HepG2 (cell line): Measurements from ENCODE around the gene TOX4. TPM values are rescaled to one million over a fixed set of nuclear protein-coding genes. Genes with fewer than 3 reads are reported as not detected.

ENCODE experiments used
- CBFB ChIP-seq: sonication (generic); formaldehyde crosslinking; IDR thresholded peaks from 2 replicates; pipeline ENCODE4 v1.4.0; 2020; ENCODE audit warnings: missing genetic modification reagents
- GLI4 ChIP-seq: sonication (generic); formaldehyde crosslinking; IDR thresholded peaks from 2 replicates; pipeline ENCODE4 v1.5.1; 2020; ENCODE audit warnings: missing genetic modification reagents, mild to moderate bottlenecking, moderate library complexity, borderline replicate concordance
- HCFC1 ChIP-seq: fragments of 150-350 bp; IDR thresholded peaks from 2 replicates; pipeline ENCODE4 v1.6.1; 2014; ENCODE audit warnings: low read depth, low read length
- HNF4A ChIP-seq: sonication (generic); formaldehyde crosslinking; IDR thresholded peaks from 2 replicates; pipeline ENCODE4 v1.4.0; 2020; ENCODE audit warnings: missing genetic modification reagents
- JUND ChIP-seq: sonication (generic); formaldehyde crosslinking; IDR thresholded peaks from 2 replicates; pipeline ENCODE4 v1.8.0; 2022; ENCODE audit warnings: mild to moderate bottlenecking, missing genetic modification reagents
- KDM3A ChIP-seq: IDR thresholded peaks from 2 replicates; pipeline ENCODE4 v1.6.1; 2018; ENCODE audit warnings: low read depth, missing compliant biosample characterization
- MAX ChIP-seq: IDR thresholded peaks from 2 replicates; pipeline ENCODE4 v1.6.1; 2012; ENCODE audit warnings: inconsistent platforms
- MXI1 ChIP-seq: IDR thresholded peaks from 3 replicates; pipeline ENCODE4 v1.6.1; 2012; ENCODE audit warnings: low read depth, low read length, inconsistent platforms, borderline replicate concordance
- RAD21 ChIP-seq: fragments of 450-650 bp; formaldehyde crosslinking; IDR thresholded peaks from 2 replicates; pipeline ENCODE4 v1.5.0; 2020; ENCODE audit warnings: mild to moderate bottlenecking
- SALL2 ChIP-seq: sonication (generic); formaldehyde crosslinking; IDR thresholded peaks from 2 replicates; pipeline ENCODE4 v1.8.1; 2023; ENCODE audit warnings: mild to moderate bottlenecking, missing genetic modification reagents, inconsistent platforms
- TAF15 ChIP-seq: fragments of 200-400 bp; formaldehyde crosslinking; IDR thresholded peaks from one replicate; pipeline ENCODE4 v1.6.1; 2018; ENCODE audit warnings: mild to moderate bottlenecking, low read depth, low read length; ENCODE audit not compliant: poor library complexity, severe bottlenecking
- ZBTB21 ChIP-seq: sonication (generic); formaldehyde crosslinking; IDR thresholded peaks from 2 replicates; pipeline ENCODE4 v1.4.0; 2020; ENCODE audit warnings: missing genetic modification reagents
- ZBTB4 ChIP-seq: sonication (generic); formaldehyde crosslinking; IDR thresholded peaks from 2 replicates; pipeline ENCODE4 v1.4.0; 2020; ENCODE audit warnings: missing genetic modification reagents, mild to moderate bottlenecking, borderline replicate concordance
- ZHX2 ChIP-seq, 2 experiments: sonication (generic) in 1 of 2; formaldehyde crosslinking in 1 of 2; IDR thresholded peaks; 2 replicates each; pipeline versions ENCODE4 v1.6.1 to v1.9.0; 2014 to 2022; ENCODE audit warnings: antibody characterized with exemption in 1 of 2, borderline replicate concordance in 1 of 2, inconsistent platforms in 1 of 2, low read depth in 1 of 2, missing genetic modification reagents in 1 of 2
- ZNF704 ChIP-seq: sonication (generic); formaldehyde crosslinking; IDR thresholded peaks from 2 replicates; pipeline ENCODE4 v1.8.1; 2023; ENCODE audit warnings: mild to moderate bottlenecking, inconsistent platforms, moderate library complexity, missing genetic modification reagents, borderline replicate concordance
- ZNF782 ChIP-seq: sonication (generic); formaldehyde crosslinking; IDR thresholded peaks from 2 replicates; pipeline ENCODE4 v1.4.0; 2020; ENCODE audit warnings: missing genetic modification reagents, mild to moderate bottlenecking, borderline replicate concordance
- polyA plus RNA-seq, 8 experiments: library from polyadenylated mRNA; depleted of rRNA in 3 of 8; stranded (reverse) in 7 of 8; unstranded in 1 of 8; fragments of >200 nt; fragmentation: Illumina TruSeq in 4 of 8; extraction: Trizol in 4 of 8; gene quantifications; 2 replicates each; pipeline versions ENCODE4 v1.2.1 to v1.2.3, GENCODE V29; 2011 to 2016; ENCODE audit warnings: low read depth in 4 of 8, missing spikeins in 1 of 8, mixed read lengths in 1 of 8; ENCODE audit not compliant: insufficient read depth in 1 of 8
- total RNA-seq, 5 experiments: library from RNA; depleted of rRNA; stranded (reverse); fragments of >200 nt; fragmentation: Illumina TruSeq; extraction: Trizol; gene quantifications; 2 replicates each; pipeline ENCODE4 v1.2.3, GENCODE V29; 2016; ENCODE audit warnings: low read depth in 1 of 5

Gene TOX4
- total and polyA plus RNA-seq, 2 of the 13 experiments (the other 11 are each of a cell fraction or from before 2014, with no cell fraction given) = 71.8 to 163 TPM

- TF ChIP-seq ZHX2 (IDR thresholded peaks at IDR 0.05; ENCODE audit: low read depth) = peak; percentile 90
- TF ChIP-seq ZHX2 (CRISPR knock-in tag; IDR thresholded peaks at IDR 0.05; ENCODE audit: borderline replicate concordance) = peak; percentile 48; the same call in 1 of the 2 replicates
- TF ChIP-seq HCFC1 = peak; percentile 72; the same call in 1 of the 2 replicates
- TF ChIP-seq ZNF704 (CRISPR knock-in tag) = peak; percentile 78; the same call in 1 of the 2 replicates
- peak; percentile 95; the same call in 1 of the 2 replicates for TF ChIP-seq ZNF782 (CRISPR knock-in tag)
- peak; percentile 80; the same call in 1 of the 2 replicates for TF ChIP-seq ZBTB4 (CRISPR knock-in tag)
- peak; percentile 78 for TF ChIP-seq CBFB (CRISPR knock-in tag)
- TF ChIP-seq TAF15 = peak; percentile 64
- peak; percentile 88 for TF ChIP-seq SALL2 (CRISPR knock-in tag)
- peak; percentile 77 for TF ChIP-seq HNF4A (CRISPR knock-in tag)
- peak; percentile 71; the same call in 1 of the 3 replicates for TF ChIP-seq MXI1
- peak; percentile 95; the same call in 1 of the 2 replicates for TF ChIP-seq GLI4
- TF ChIP-seq ZBTB21 (CRISPR knock-in tag) = peak; percentile 15; the same call in 1 of the 2 replicates
- TF ChIP-seq RAD21 (CRISPR knock-in tag) = peak; percentile 49
- peak; percentile 82 for TF ChIP-seq MAX
- peak; percentile 90 for TF ChIP-seq KDM3A
- peak; percentile 74 for TF ChIP-seq JUND (CRISPR knock-in tag)
Observed at GRCh38 chr14:21476925-21477681, at the start of gene TOX4, which contains the start of gene RAB2B (continued).
